ENCODE results near the gene ACTR8.

ACTR8 gene

GRCh38 chr3:53826048-53826447 lies 55.9 kb downstream of the ACTR8 start:
- TF ChIP-seq CTCF (IDR thresholded peaks at IDR 0.05; ENCODE audit: borderline replicate concordance, extremely low read depth, low read length, poor library complexity, severe bottlenecking) (no peak), EZH2 (IDR thresholded peaks at IDR 0.05; ENCODE audit: borderline replicate concordance, low read depth, low read length, severe bottlenecking) (no peak)
- Histone ChIP-seq H3K79me2 (ENCODE audit: insufficient read depth, low read length) (no peaks in the 10 kb centered on the region), H3K9ac (ENCODE audit: low read depth, low read length) (no peak overlapping the region), H3K4me2 (ENCODE audit: insufficient read depth, low read length) (no peak overlapping the region), H4K20me1 (ENCODE audit: insufficient read depth, low read length) (no peaks in the 10 kb centered on the region), H2AFZ (ENCODE audit: low read depth, low read length) (no peak overlapping the region), H3K4me3 (ENCODE audit: low read depth in 1 of 2, low read length in 2 of 2) (no peak overlapping the region), H3K36me3 (ENCODE audit: insufficient read depth, low read length) (no peaks in the 10 kb centered on the region), H3K27me3 (ENCODE audit: insufficient read depth, low read length, poor library complexity) (peaks cover 7% of the 10 kb centered on the region), H3K27ac (ENCODE audit: low read length) (no peak overlapping the region), H3K4me1 (ENCODE audit: insufficient read depth, low read length) (no peaks in the 10 kb centered on the region), H3K9me3 (ENCODE audit: insufficient read depth, low read length, severe bottlenecking) (no peaks in the 10 kb centered on the region)
- DNase-seq: no peak
- no peak for ATAC-seq (ENCODE audit: insufficient read depth, low read depth)

GRCh38 chr3:53824795-53825194 lies 57.2 kb downstream of the ACTR8 start:
- no peak overlapping the region for H3K4me3 ChIP-seq (ENCODE audit: low read depth in 1 of 2, low read length in 2 of 2)
- no peaks in the 10 kb centered on the region for H3K79me2 ChIP-seq (ENCODE audit: insufficient read depth, low read length)
- no peaks in the 10 kb centered on the region for H3K9me3 ChIP-seq (ENCODE audit: insufficient read depth, low read length, severe bottlenecking)
- H3K4me2 ChIP-seq (ENCODE audit: insufficient read depth, low read length): no peak overlapping the region
- no peaks in the 10 kb centered on the region for H3K36me3 ChIP-seq (ENCODE audit: insufficient read depth, low read length)
- H4K20me1 ChIP-seq (ENCODE audit: insufficient read depth, low read length): no peaks in the 10 kb centered on the region; the same call in 1 of the 2 replicates
- no peaks in the 10 kb centered on the region for H3K4me1 ChIP-seq (ENCODE audit: insufficient read depth, low read length)
- H3K27ac ChIP-seq (ENCODE audit: low read length): no peak overlapping the region
- H3K27me3 ChIP-seq (ENCODE audit: insufficient read depth, low read length, poor library complexity): peaks cover 7% of the 10 kb centered on the region
- H3K9ac ChIP-seq (ENCODE audit: low read depth, low read length): no peak overlapping the region
- no peak overlapping the region for H2AFZ ChIP-seq (ENCODE audit: low read depth, low read length)
- TF ChIP-seq EZH2 (IDR thresholded peaks at IDR 0.05; ENCODE audit: borderline replicate concordance, low read depth, low read length, severe bottlenecking) (no peak), CTCF (IDR thresholded peaks at IDR 0.05; ENCODE audit: borderline replicate concordance, extremely low read depth, low read length, poor library complexity, severe bottlenecking) (no peak)
- ATAC-seq (ENCODE audit: insufficient read depth, low read depth): no peak
- DNase-seq: no peak

- TF ChIP-seq EZH2 (IDR thresholded peaks at IDR 0.05; ENCODE audit: borderline replicate concordance, low read depth, low read length, severe bottlenecking) (no peak), CTCF (IDR thresholded peaks at IDR 0.05; ENCODE audit: borderline replicate concordance, extremely low read depth, low read length, poor library complexity, severe bottlenecking) (no peak)
- Histone ChIP-seq H3K4me3 (ENCODE audit: low read depth in 1 of 2, low read length in 2 of 2) (no peak overlapping the region), H3K36me3 (ENCODE audit: insufficient read depth, low read length) (no peaks in the 10 kb centered on the region), H3K4me2 (ENCODE audit: insufficient read depth, low read length) (no peak overlapping the region), H2AFZ (ENCODE audit: low read depth, low read length) (no peak overlapping the region), H3K79me2 (ENCODE audit: insufficient read depth, low read length) (no peaks in the 10 kb centered on the region), H4K20me1 (ENCODE audit: insufficient read depth, low read length) (peaks cover 3% of the 10 kb centered on the region; the same call in 1 of the 2 replicates), H3K4me1 (ENCODE audit: insufficient read depth, low read length) (no peaks in the 10 kb centered on the region), H3K9ac (ENCODE audit: low read depth, low read length) (no peak overlapping the region), H3K9me3 (ENCODE audit: insufficient read depth, low read length, severe bottlenecking) (no peaks in the 10 kb centered on the region), H3K27ac (ENCODE audit: low read length) (no peak overlapping the region), H3K27me3 (ENCODE audit: insufficient read depth, low read length, poor library complexity) (peaks cover 7% of the 10 kb centered on the region)
- DNase-seq (no peak), ATAC-seq (ENCODE audit: insufficient read depth, low read depth) (no peak)
Observed at GRCh38 chr3:53823956-53824657, 57.8 kb downstream of the ACTR8 start.

Measured in DND-41 (cell line).